HepG2 (cell line): ENCODE measurements around the gene EMC8. TPM values are rescaled to one million over a fixed set of nuclear protein-coding genes. Genes with fewer than 3 reads are reported as not detected.

Source experiments
- GABPB1 ChIP-seq: IDR thresholded peaks from 2 replicates; pipeline ENCODE4 v1.6.1; 2016; ENCODE audit warnings: mild to moderate bottlenecking, missing genetic modification reagents, moderate library complexity, missing compliant biosample characterization
- NFIC ChIP-seq: IDR thresholded peaks from 2 replicates; pipeline ENCODE4 v1.6.1; 2012; ENCODE audit warnings: mild to moderate bottlenecking, low read length, inconsistent platforms
- RCOR2 ChIP-seq: IDR thresholded peaks from 2 replicates; pipeline ENCODE4 v1.6.1; 2016; ENCODE audit warnings: missing biosample characterization, missing genetic modification reagents
- TRIM24 ChIP-seq: sonication (generic); formaldehyde crosslinking; IDR thresholded peaks from 2 replicates; pipeline ENCODE4 v1.8.0; 2022; ENCODE audit warnings: mild to moderate bottlenecking, missing genetic modification reagents
- ZNF101 ChIP-seq: sonication (generic); formaldehyde crosslinking; IDR thresholded peaks from 2 replicates; pipeline ENCODE4 v1.4.0; 2020; ENCODE audit warnings: mild to moderate bottlenecking, low read depth, missing genetic modification reagents, borderline replicate concordance
- ZNF3 ChIP-seq: IDR thresholded peaks from 2 replicates; pipeline ENCODE4 v1.7.0; 2017; ENCODE audit warnings: inconsistent platforms
- ZNF337 ChIP-seq: sonication (generic); formaldehyde crosslinking; IDR thresholded peaks from 2 replicates; pipeline ENCODE4 v1.5.1; 2020; ENCODE audit warnings: missing genetic modification reagents, low read depth, mild to moderate bottlenecking, borderline replicate concordance
- polyA plus RNA-seq, 8 experiments: library from polyadenylated mRNA; depleted of rRNA in 3 of 8; stranded (reverse) in 7 of 8; unstranded in 1 of 8; fragments of >200 nt; fragmentation: Illumina TruSeq in 4 of 8; extraction: Trizol in 4 of 8; gene quantifications; 2 replicates each; pipeline versions ENCODE4 v1.2.1 to v1.2.3, GENCODE V29; 2011 to 2016; ENCODE audit warnings: low read depth in 4 of 8, missing spikeins in 1 of 8, mixed read lengths in 1 of 8; ENCODE audit not compliant: insufficient read depth in 1 of 8
- total RNA-seq, 5 experiments: library from RNA; depleted of rRNA; stranded (reverse); fragments of >200 nt; fragmentation: Illumina TruSeq; extraction: Trizol; gene quantifications; 2 replicates each; pipeline ENCODE4 v1.2.3, GENCODE V29; 2016; ENCODE audit warnings: low read depth in 1 of 5
- TF ChIP-seq, protein P1 (sequence below): sonication (generic); formaldehyde crosslinking; IDR thresholded peaks from 2 replicates; pipeline ENCODE4 v1.4.0; 2020; ENCODE audit warnings: missing genetic modification reagents
- TF ChIP-seq, protein P2 (sequence below): sonication (generic); formaldehyde crosslinking; IDR thresholded peaks from 2 replicates; pipeline ENCODE4 v1.4.0; 2020; ENCODE audit warnings: mild to moderate bottlenecking, missing genetic modification reagents, borderline replicate concordance
- TF ChIP-seq, protein P3 (sequence below): sonication (generic); formaldehyde crosslinking; IDR thresholded peaks from 2 replicates; pipeline ENCODE4 v1.4.0; 2020; ENCODE audit warnings: missing genetic modification reagents, borderline replicate concordance
- TF ChIP-seq, protein P4 (sequence below): sonication (generic); formaldehyde crosslinking; IDR thresholded peaks from 2 replicates; pipeline ENCODE4 v1.4.0; 2020; ENCODE audit warnings: missing genetic modification reagents
- TF ChIP-seq, protein P5 (sequence below): sonication (generic); formaldehyde crosslinking; IDR thresholded peaks from 2 replicates; pipeline ENCODE4 v1.4.0; 2020; ENCODE audit warnings: missing genetic modification reagents
- TF ChIP-seq, protein P6 (sequence below): sonication (generic); formaldehyde crosslinking; IDR thresholded peaks from 2 replicates; pipeline ENCODE4 v1.8.0; 2022; ENCODE audit warnings: missing genetic modification reagents, mild to moderate bottlenecking, borderline replicate concordance
- TF ChIP-seq, protein P7 (sequence below): sonication (generic); formaldehyde crosslinking; conservative IDR thresholded peaks from 2 replicates; pipeline ENCODE4 v1.8.1; 2023; ENCODE audit warnings: missing genetic modification reagents

Gene EMC8
- total and polyA plus RNA-seq, 2 of the 13 experiments (the other 11 are each of a cell fraction or from before 2014, with no cell fraction given) = 55.0 to 76.0 TPM

DNA sequence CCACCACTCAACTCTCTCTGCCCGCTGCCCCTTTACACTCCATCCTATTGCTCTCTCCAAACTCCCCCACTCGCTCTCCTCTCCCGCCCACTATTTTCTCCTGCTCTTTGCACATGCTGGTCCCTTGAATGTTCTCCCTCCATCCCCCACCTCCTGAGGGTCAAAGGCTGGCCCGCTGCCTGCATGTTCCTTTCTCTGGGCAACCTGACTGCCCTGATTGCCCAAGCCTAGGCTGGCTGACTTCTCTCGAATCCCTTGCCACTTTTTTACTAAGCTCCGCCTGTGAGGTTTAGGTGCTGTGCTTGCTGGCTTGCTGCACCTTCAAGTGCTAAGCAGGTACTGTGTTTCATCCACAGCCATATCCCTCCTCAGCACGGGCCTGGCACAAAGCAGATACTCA is 2.7 kb downstream of the EMC8 start (continued):
- TF ChIP-seq, protein P1, sequence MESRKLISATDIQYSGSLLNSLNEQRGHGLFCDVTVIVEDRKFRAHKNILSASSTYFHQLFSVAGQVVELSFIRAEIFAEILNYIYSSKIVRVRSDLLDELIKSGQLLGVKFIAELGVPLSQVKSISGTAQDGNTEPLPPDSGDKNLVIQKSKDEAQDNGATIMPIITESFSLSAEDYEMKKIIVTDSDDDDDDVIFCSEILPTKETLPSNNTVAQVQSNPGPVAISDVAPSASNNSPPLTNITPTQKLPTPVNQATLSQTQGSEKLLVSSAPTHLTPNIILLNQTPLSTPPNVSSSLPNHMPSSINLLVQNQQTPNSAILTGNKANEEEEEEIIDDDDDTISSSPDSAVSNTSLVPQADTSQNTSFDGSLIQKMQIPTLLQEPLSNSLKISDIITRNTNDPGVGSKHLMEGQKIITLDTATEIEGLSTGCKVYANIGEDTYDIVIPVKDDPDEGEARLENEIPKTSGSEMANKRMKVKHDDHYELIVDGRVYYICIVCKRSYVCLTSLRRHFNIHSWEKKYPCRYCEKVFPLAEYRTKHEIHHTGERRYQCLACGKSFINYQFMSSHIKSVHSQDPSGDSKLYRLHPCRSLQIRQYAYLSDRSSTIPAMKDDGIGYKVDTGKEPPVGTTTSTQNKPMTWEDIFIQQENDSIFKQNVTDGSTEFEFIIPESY (CRISPR knock-in tag) = peak; percentile 92
- TF ChIP-seq, protein P2, sequence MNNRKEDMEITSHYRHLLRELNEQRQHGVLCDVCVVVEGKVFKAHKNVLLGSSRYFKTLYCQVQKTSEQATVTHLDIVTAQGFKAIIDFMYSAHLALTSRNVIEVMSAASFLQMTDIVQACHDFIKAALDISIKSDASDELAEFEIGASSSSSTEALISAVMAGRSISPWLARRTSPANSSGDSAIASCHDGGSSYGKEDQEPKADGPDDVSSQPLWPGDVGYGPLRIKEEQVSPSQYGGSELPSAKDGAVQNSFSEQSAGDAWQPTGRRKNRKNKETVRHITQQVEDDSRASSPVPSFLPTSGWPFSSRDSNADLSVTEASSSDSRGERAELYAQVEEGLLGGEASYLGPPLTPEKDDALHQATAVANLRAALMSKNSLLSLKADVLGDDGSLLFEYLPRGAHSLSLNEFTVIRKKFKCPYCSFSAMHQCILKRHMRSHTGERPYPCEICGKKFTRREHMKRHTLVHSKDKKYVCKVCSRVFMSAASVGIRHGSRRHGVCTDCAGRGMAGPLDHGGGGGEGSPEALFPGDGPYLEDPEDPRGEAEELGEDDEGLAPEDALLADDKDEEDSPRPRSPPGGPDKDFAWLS (CRISPR knock-in tag) = no peak
- TF ChIP-seq ZNF101 (CRISPR knock-in tag) (no peak), ZNF337 (CRISPR knock-in tag) (no peak), GABPB1 (CRISPR knock-in tag) (no peak), RCOR2 (CRISPR knock-in tag) (no peak), TRIM24 (no peak), NFIC (no peak), ZNF3 (CRISPR knock-in tag) (no peak)
- TF ChIP-seq, protein P3, sequence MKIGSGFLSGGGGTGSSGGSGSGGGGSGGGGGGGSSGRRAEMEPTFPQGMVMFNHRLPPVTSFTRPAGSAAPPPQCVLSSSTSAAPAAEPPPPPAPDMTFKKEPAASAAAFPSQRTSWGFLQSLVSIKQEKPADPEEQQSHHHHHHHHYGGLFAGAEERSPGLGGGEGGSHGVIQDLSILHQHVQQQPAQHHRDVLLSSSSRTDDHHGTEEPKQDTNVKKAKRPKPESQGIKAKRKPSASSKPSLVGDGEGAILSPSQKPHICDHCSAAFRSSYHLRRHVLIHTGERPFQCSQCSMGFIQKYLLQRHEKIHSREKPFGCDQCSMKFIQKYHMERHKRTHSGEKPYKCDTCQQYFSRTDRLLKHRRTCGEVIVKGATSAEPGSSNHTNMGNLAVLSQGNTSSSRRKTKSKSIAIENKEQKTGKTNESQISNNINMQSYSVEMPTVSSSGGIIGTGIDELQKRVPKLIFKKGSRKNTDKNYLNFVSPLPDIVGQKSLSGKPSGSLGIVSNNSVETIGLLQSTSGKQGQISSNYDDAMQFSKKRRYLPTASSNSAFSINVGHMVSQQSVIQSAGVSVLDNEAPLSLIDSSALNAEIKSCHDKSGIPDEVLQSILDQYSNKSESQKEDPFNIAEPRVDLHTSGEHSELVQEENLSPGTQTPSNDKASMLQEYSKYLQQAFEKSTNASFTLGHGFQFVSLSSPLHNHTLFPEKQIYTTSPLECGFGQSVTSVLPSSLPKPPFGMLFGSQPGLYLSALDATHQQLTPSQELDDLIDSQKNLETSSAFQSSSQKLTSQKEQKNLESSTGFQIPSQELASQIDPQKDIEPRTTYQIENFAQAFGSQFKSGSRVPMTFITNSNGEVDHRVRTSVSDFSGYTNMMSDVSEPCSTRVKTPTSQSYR = 0 out of 2 replicates have a peak, but pooled peaks have one; percentile 15
- TF ChIP-seq, protein P4, sequence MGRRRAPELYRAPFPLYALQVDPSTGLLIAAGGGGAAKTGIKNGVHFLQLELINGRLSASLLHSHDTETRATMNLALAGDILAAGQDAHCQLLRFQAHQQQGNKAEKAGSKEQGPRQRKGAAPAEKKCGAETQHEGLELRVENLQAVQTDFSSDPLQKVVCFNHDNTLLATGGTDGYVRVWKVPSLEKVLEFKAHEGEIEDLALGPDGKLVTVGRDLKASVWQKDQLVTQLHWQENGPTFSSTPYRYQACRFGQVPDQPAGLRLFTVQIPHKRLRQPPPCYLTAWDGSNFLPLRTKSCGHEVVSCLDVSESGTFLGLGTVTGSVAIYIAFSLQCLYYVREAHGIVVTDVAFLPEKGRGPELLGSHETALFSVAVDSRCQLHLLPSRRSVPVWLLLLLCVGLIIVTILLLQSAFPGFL (CRISPR knock-in tag) = no peak
- TF ChIP-seq, protein P5, sequence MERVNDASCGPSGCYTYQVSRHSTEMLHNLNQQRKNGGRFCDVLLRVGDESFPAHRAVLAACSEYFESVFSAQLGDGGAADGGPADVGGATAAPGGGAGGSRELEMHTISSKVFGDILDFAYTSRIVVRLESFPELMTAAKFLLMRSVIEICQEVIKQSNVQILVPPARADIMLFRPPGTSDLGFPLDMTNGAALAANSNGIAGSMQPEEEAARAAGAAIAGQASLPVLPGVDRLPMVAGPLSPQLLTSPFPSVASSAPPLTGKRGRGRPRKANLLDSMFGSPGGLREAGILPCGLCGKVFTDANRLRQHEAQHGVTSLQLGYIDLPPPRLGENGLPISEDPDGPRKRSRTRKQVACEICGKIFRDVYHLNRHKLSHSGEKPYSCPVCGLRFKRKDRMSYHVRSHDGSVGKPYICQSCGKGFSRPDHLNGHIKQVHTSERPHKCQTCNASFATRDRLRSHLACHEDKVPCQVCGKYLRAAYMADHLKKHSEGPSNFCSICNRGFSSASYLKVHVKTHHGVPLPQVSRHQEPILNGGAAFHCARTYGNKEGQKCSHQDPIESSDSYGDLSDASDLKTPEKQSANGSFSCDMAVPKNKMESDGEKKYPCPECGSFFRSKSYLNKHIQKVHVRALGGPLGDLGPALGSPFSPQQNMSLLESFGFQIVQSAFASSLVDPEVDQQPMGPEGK (CRISPR knock-in tag) = no peak
- TF ChIP-seq, protein P6, sequence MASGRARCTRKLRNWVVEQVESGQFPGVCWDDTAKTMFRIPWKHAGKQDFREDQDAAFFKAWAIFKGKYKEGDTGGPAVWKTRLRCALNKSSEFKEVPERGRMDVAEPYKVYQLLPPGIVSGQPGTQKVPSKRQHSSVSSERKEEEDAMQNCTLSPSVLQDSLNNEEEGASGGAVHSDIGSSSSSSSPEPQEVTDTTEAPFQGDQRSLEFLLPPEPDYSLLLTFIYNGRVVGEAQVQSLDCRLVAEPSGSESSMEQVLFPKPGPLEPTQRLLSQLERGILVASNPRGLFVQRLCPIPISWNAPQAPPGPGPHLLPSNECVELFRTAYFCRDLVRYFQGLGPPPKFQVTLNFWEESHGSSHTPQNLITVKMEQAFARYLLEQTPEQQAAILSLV (CRISPR knock-in tag) = no peak
- TF ChIP-seq, protein P7, sequence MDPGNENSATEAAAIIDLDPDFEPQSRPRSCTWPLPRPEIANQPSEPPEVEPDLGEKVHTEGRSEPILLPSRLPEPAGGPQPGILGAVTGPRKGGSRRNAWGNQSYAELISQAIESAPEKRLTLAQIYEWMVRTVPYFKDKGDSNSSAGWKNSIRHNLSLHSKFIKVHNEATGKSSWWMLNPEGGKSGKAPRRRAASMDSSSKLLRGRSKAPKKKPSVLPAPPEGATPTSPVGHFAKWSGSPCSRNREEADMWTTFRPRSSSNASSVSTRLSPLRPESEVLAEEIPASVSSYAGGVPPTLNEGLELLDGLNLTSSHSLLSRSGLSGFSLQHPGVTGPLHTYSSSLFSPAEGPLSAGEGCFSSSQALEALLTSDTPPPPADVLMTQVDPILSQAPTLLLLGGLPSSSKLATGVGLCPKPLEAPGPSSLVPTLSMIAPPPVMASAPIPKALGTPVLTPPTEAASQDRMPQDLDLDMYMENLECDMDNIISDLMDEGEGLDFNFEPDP = 0 out of 2 replicates have a peak, but pooled peaks have one; percentile 44
